HG02798 (cell line): ENCODE data around the gene SLC7A10.
A peak's percentile ranks its signal among the peaks of the same experiment; 100 is the strongest.
"Not testable (repeated sequence)": the region's sequence is repeated elsewhere in the genome, so short reads cannot be mapped to it uniquely, and the experiment has no call there.

Experiments
- ATAC-seq: cut with Tn5 transposase; IDR thresholded peaks from one replicate; pipeline ENCODE4 v1.9.1; 2021; ENCODE audit warnings: mild to moderate bottlenecking; ENCODE audit not compliant: unreplicated experiment, poor library complexity

SLC7A10 gene

GRCh38 chr19:33204136-33204973 lies 21.3 kb downstream of the SLC7A10 start:
- no peak for ATAC-seq

- ATAC-seq = no peak
Measured at GRCh38 chr19:33203529-33203928, 22.1 kb downstream of the SLC7A10 start.

- ATAC-seq = no peak
Measured at GRCh38 chr19:33202546-33203507, 22.8 kb downstream of the SLC7A10 start.

- no peak for ATAC-seq
Measured at GRCh38 chr19:33201886-33202545, 23.6 kb downstream of the SLC7A10 start.

- no peak for ATAC-seq
Measured at GRCh38 chr19:33201473-33201872, 24.2 kb downstream of the SLC7A10 start.

GRCh38 chr19:33199441-33200265 lies 26.0 kb downstream of the SLC7A10 start:
- ATAC-seq = no peak

- ATAC-seq = no peak
Measured at GRCh38 chr19:33198169-33198568, 27.5 kb downstream of the SLC7A10 start.

- peak; percentile 49 for ATAC-seq
Measured at GRCh38 chr19:33197591-33198000, 28.1 kb downstream of the SLC7A10 start.

- no peak for ATAC-seq
Measured at GRCh38 chr19:33196446-33197193, 29.0 kb downstream of the SLC7A10 start.

GRCh38 chr19:33195645-33196347 lies 29.9 kb downstream of the SLC7A10 start:
- ATAC-seq = no peak

GRCh38 chr19:33194886-33195644 lies 30.6 kb downstream of the SLC7A10 start:
- no peak for ATAC-seq

GRCh38 chr19:33194532-33194885 lies 31.1 kb downstream of the SLC7A10 start:
- ATAC-seq = no peak

- ATAC-seq = no peak
Measured at GRCh38 chr19:33193865-33194362, 31.7 kb downstream of the SLC7A10 start, which contains the start of gene LRP3. LRP3 (plus strand) TSS chr19:33194330; CDS start chr19:33194786, 456 bp downstream.

GRCh38 chr19:33193269-33193864 lies 32.3 kb downstream of the SLC7A10 start:
- ATAC-seq = no peak

- ATAC-seq = no peak
Measured at GRCh38 chr19:33192010-33192409, 33.6 kb downstream of the SLC7A10 start.

GRCh38 chr19:33191501-33191900 lies 34.1 kb downstream of the SLC7A10 start:
- ATAC-seq = no peak

GRCh38 chr19:33191092-33191491 lies 34.6 kb downstream of the SLC7A10 start:
- ATAC-seq = not testable (repeated sequence)
